ENCODE measurements around the gene CD99.

Gene CD99

GRCh38 chrX:2650037-2650436 is 41.1 kb upstream of the CD99 start:
- no peak for TF ChIP-seq CTCF (IDR thresholded peaks at IDR 0.05; ENCODE audit: control insufficient read depth, insufficient read depth, low read depth, low read length, missing control alignments)
- no peak overlapping the region for H3K4me3 ChIP-seq (ENCODE audit: control insufficient read depth, low read depth, low read length)
- no peak for DNase-seq (ENCODE audit: low read depth)

GRCh38 chrX:2650865-2651264 is 40.2 kb upstream of the CD99 start:
- no peak for DNase-seq (ENCODE audit: low read depth)
- no peak for TF ChIP-seq CTCF (IDR thresholded peaks at IDR 0.05; ENCODE audit: control insufficient read depth, insufficient read depth, low read depth, low read length, missing control alignments)
- no peak overlapping the region for H3K4me3 ChIP-seq (ENCODE audit: control insufficient read depth, low read depth, low read length)

GRCh38 chrX:2652106-2652505 is 39.0 kb upstream of the CD99 start:
- no peak overlapping the region for H3K4me3 ChIP-seq (ENCODE audit: control insufficient read depth, low read depth, low read length)
- no peak for TF ChIP-seq CTCF (IDR thresholded peaks at IDR 0.05; ENCODE audit: control insufficient read depth, insufficient read depth, low read depth, low read length, missing control alignments)
- no peak for DNase-seq (ENCODE audit: low read depth)

- TF ChIP-seq CTCF (IDR thresholded peaks at IDR 0.05; ENCODE audit: control insufficient read depth, insufficient read depth, low read depth, low read length, missing control alignments), result no peak
- DNase-seq (ENCODE audit: low read depth), result no peak
- H3K4me3 ChIP-seq (ENCODE audit: control insufficient read depth, low read depth, low read length), result no peak overlapping the region
These were observed 36.4 kb upstream of the CD99 start for GRCh38 chrX:2654436-2655340.

GRCh38 chrX:2656257-2656836 is 34.7 kb upstream of the CD99 start:
- no peak for DNase-seq (ENCODE audit: low read depth)
- no peak overlapping the region for H3K4me3 ChIP-seq (ENCODE audit: control insufficient read depth, low read depth, low read length)
- no peak for TF ChIP-seq CTCF (IDR thresholded peaks at IDR 0.05; ENCODE audit: control insufficient read depth, insufficient read depth, low read depth, low read length, missing control alignments)

- no peak for TF ChIP-seq CTCF (IDR thresholded peaks at IDR 0.05; ENCODE audit: control insufficient read depth, insufficient read depth, low read depth, low read length, missing control alignments)
- DNase-seq (ENCODE audit: low read depth), result no peak
- no peak overlapping the region for H3K4me3 ChIP-seq (ENCODE audit: control insufficient read depth, low read depth, low read length)
These were observed 33.5 kb upstream of the CD99 start for GRCh38 chrX:2657532-2658113.
